Endothelial cell of umbilical vein (primary cell): ENCODE data around the gene EMC8.
A peak's percentile ranks its signal among the peaks of the same experiment; 100 is the strongest.

ENCODE experiments used
- CTCF ChIP-seq, 2 donors: IDR thresholded peaks; 1 replicate in 1 of 2; 2 replicates in 1 of 2; pipeline ENCODE4 v1.5.1; 2011; ENCODE audit warnings: low read length in 2 of 2, mild to moderate bottlenecking in 2 of 2, moderate library complexity in 2 of 2, control low read depth in 1 of 2, inconsistent platforms in 1 of 2, low read depth in 1 of 2; ENCODE audit not compliant: insufficient read depth in 1 of 2; ENCODE audit errors: extremely low read depth in 1 of 2
- EZH2 ChIP-seq: IDR thresholded peaks from 2 replicates; pipeline ENCODE4 v1.6.1; 2012; ENCODE audit warnings: borderline replicate concordance, low read depth, mild to moderate bottlenecking, moderate library complexity, low read length, inconsistent platforms; ENCODE audit not compliant: severe bottlenecking
- POLR2A ChIP-seq: IDR thresholded peaks from 2 replicates; pipeline ENCODE4 v1.6.1; 2012; ENCODE audit warnings: low read depth, mild to moderate bottlenecking, control low read depth, low read length
- POLR2AphosphoS5 ChIP-seq: IDR thresholded peaks from 2 replicates; pipeline ENCODE4 v1.6.1; 2012; ENCODE audit warnings: low read depth, mild to moderate bottlenecking, control low read depth, low read length, moderate library complexity; ENCODE audit not compliant: insufficient read depth

- TF ChIP-seq POLR2AphosphoS5 (peak; percentile 80), POLR2A (no peak), EZH2 (no peak), CTCF (IDR thresholded peaks at IDR 0.05; ENCODE audit: extremely low read depth in 1 of 2, insufficient read depth in 1 of 2, low read depth in 1 of 2, low read length in 2 of 2) (no peak)
Measured at GRCh38 chr16:85751698-85752501, 47.4 kb downstream of the EMC8 start.
